SJSA1 (cell line): ENCODE data around the gene PTER. TPM values are rescaled to one million over a fixed set of nuclear protein-coding genes. Genes with fewer than 3 reads are reported as not detected.

Experiments used
- DNase-seq, 2 experiments: peaks; one replicate each; pipeline ENCODE4 v3.0.0-alpha.2; 2015 to 2020; ENCODE audit warnings: low spot score in 2 of 2, low read depth in 1 of 2
- H3K27ac ChIP-seq: fragments of 250-450 bp; sonication (Bioruptor Pico); 2 replicates; pipeline ENCODE4 v1.5.1; 2020; ENCODE audit warnings: mild to moderate bottlenecking, moderate library complexity
- H3K27me3 ChIP-seq: fragments of 250-450 bp; sonication (Bioruptor Pico); replicated peaks from 2 replicates; pipeline ENCODE4 v1.5.1; 2020; ENCODE audit warnings: mild to moderate bottlenecking, moderate library complexity
- H3K36me3 ChIP-seq: fragments of 250-450 bp; sonication (Bioruptor Pico); 2 replicates; pipeline ENCODE4 v1.5.1; 2020; ENCODE audit warnings: mild to moderate bottlenecking
- H3K4me1 ChIP-seq: fragments of 250-450 bp; sonication (Bioruptor Pico); replicated peaks from 2 replicates; pipeline ENCODE4 v1.6.1; 2021; ENCODE audit warnings: mild to moderate bottlenecking
- H3K4me3 ChIP-seq: fragments of 250-450 bp; sonication (Bioruptor Pico); 2 replicates; pipeline ENCODE4 v1.5.1; 2020; ENCODE audit warnings: mild to moderate bottlenecking
- H3K9me3 ChIP-seq: fragments of 250-450 bp; sonication (Bioruptor Pico); replicated peaks from 2 replicates; pipeline ENCODE4 v1.5.1; 2020; ENCODE audit warnings: mild to moderate bottlenecking
- total RNA-seq: library from RNA; depleted of rRNA; stranded (reverse); fragments of >200 nt; shearing (Covaris generic); gene quantifications from 2 replicates; pipeline ENCODE4 v1.2.3, GENCODE V29; 2014

PTER gene
- total RNA-seq, 1 experiment from 2014 or later = 26.0 TPM

DNA sequence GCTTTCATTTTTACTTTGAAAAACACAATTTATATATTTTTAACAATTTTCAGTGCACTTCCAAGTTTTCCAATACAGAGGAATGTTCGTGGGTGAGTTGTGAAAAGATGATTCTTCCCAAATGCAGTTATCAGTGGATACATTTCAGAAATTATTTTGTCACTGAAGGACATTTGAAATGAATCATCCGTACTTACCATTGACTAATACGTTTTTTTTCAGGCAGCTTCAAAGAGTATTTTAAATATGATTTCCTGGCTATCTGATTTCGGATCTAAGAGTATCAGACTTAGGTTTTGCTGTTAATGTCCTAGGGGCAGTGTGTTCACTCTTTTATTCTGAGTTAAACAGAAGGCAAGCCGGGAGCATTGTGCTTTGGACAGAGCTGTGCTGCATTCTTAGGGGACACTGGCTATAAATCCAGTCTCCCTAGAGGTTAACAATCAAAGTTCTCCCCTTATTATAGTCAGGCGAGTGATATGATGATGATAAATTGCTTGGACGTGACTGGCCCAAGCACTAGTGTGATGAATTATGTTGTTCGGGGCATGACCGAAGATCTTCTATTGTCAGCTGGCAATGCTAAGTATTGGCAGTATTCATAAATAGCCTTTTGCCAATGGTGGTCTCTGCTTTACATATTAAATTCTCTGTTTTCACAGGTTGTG is 4.5 kb downstream of the PTER start:
- Histone ChIP-seq H3K27ac (no peak overlapping the region), H3K9me3 (no peaks in the 10 kb centered on the region), H3K27me3 (no peaks in the 10 kb centered on the region), H3K36me3 (peaks cover 11% of the 10 kb centered on the region), H3K4me1 (peaks cover 9% of the 10 kb centered on the region), H3K4me3 (no peak overlapping the region)
- no peak for DNase-seq

- no peaks in the 10 kb centered on the region for H3K9me3 ChIP-seq
- no peak for DNase-seq
- H3K27me3 ChIP-seq = no peaks in the 10 kb centered on the region
- peaks cover 2% of the 10 kb centered on the region; the same call in 1 of the 2 replicates for H3K4me1 ChIP-seq
- H3K27ac ChIP-seq = no peak overlapping the region
- H3K36me3 ChIP-seq = peaks cover 11% of the 10 kb centered on the region
- no peak overlapping the region for H3K4me3 ChIP-seq
These were observed 6.1 kb downstream of the PTER start for GRCh38 chr10:16442914-16443313.

GRCh38 chr10:16445770-16446469 is 9.1 kb downstream of the PTER start:
- Histone ChIP-seq H3K36me3 (peaks cover 11% of the 10 kb centered on the region), H3K4me1 (no peaks in the 10 kb centered on the region), H3K9me3 (no peaks in the 10 kb centered on the region; the same call in 1 of the 2 replicates), H3K4me3 (no peak overlapping the region), H3K27me3 (no peaks in the 10 kb centered on the region), H3K27ac (no peak overlapping the region)
- no peak for DNase-seq

GRCh38 chr10:16449454-16449853 is 12.6 kb downstream of the PTER start:
- no peak overlapping the region for H3K4me3 ChIP-seq
- H3K9me3 ChIP-seq = no peaks in the 10 kb centered on the region; the same call in 1 of the 2 replicates
- no peak overlapping the region for H3K27ac ChIP-seq
- peaks cover 5% of the 10 kb centered on the region for H3K36me3 ChIP-seq
- H3K4me1 ChIP-seq = no peaks in the 10 kb centered on the region
- no peak for DNase-seq
- H3K27me3 ChIP-seq = no peaks in the 10 kb centered on the region

DNA sequence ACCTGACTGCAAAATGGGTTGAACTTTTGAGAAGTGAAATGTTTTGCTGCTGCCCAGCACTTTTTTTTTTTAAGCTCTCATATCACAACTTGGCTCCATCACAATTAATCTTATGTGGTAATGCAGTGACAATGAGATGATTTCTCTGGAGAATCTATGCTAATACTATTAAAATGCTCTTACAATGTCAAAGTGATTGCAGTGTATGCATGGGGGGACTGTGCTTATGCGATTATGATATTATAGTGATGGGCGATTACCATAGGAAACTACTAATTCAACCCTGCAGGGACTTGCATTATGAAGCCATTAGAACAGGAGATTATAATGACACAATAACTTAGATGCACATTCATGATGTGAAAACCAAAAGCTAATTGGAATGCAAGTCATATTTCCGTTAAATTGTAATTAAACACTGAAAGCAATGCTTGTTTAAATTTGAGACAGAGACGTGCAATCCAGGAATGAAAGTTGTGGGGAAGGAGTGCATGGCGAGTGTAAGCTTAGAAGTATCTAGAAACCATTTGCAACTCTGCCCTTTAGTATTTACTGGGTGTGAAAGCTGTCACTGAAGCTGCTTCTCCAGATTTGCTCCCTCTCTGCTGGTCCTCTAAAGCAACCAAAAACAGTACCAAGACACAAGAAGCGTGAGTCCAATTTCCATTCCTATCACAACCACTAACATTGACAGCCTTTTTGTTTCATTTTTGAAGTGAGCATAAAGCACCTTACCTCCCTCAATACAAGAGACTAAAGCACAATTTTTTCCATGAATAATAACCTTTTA is 21.6 kb downstream of the PTER start:
- Histone ChIP-seq H3K4me3 (no peak overlapping the region), H3K36me3 (no peaks in the 10 kb centered on the region), H3K27ac (no peak overlapping the region), H3K9me3 (no peaks in the 10 kb centered on the region), H3K27me3 (no peaks in the 10 kb centered on the region), H3K4me1 (no peaks in the 10 kb centered on the region)
- DNase-seq = no peak

GRCh38 chr10:16459423-16459939 is 22.7 kb downstream of the PTER start:
- no peaks in the 10 kb centered on the region for H3K4me1 ChIP-seq
- no peaks in the 10 kb centered on the region for H3K27me3 ChIP-seq
- H3K4me3 ChIP-seq = no peak overlapping the region
- no peak overlapping the region for H3K27ac ChIP-seq
- no peaks in the 10 kb centered on the region for H3K36me3 ChIP-seq
- H3K9me3 ChIP-seq = no peaks in the 10 kb centered on the region
- DNase-seq = no peak

- H3K4me1 ChIP-seq = no peaks in the 10 kb centered on the region
- H3K9me3 ChIP-seq = no peaks in the 10 kb centered on the region
- H3K36me3 ChIP-seq = no peaks in the 10 kb centered on the region
- no peak overlapping the region for H3K27ac ChIP-seq
- DNase-seq = no peak
- no peaks in the 10 kb centered on the region for H3K27me3 ChIP-seq
- no peak overlapping the region for H3K4me3 ChIP-seq
These were observed 29.2 kb downstream of the PTER start for GRCh38 chr10:16466001-16466400.

- no peaks in the 10 kb centered on the region for H3K27me3 ChIP-seq
These were observed 33.9 kb downstream of the PTER start for GRCh38 chr10:16470747-16471146.

GRCh38 chr10:16472828-16473227 is 36.0 kb downstream of the PTER start:
- H3K27ac ChIP-seq = no peak overlapping the region
- no peaks in the 10 kb centered on the region for H3K27me3 ChIP-seq
- H3K9me3 ChIP-seq = no peaks in the 10 kb centered on the region
- DNase-seq = no peak
- no peaks in the 10 kb centered on the region for H3K36me3 ChIP-seq
- no peaks in the 10 kb centered on the region for H3K4me1 ChIP-seq
- no peak overlapping the region for H3K4me3 ChIP-seq

More at GRCh38 chr10:16470747-16471146, 33.9 kb downstream of the PTER start:
- H3K9me3 ChIP-seq = no peaks in the 10 kb centered on the region
- H3K27ac ChIP-seq = no peak overlapping the region
- no peak for DNase-seq
- no peak overlapping the region for H3K4me3 ChIP-seq
- H3K36me3 ChIP-seq = no peaks in the 10 kb centered on the region
- no peaks in the 10 kb centered on the region for H3K4me1 ChIP-seq

DNA sequence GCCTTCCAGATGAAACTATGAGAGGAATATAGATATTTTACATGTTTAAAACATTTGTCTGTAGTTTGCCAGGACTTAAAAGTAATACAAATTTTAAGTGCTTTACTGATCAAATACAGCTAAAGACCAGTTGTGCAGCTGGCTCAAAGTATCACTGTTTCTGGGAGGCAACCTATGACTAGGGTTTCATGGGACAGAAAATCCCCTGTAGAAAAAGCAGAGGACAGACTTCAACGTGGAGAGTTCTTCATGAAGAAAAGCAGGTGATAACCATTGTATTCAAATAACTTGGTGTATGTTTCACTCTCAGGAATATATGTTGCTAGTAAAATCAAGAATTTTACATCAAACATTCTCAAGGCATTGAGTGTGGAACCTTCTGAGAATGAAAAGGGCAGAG is 40.9 kb downstream of the PTER start:
- no peak overlapping the region for H3K4me3 ChIP-seq
- H3K27ac ChIP-seq = no peak overlapping the region
- H3K9me3 ChIP-seq = no peaks in the 10 kb centered on the region
- DNase-seq = no peak
- no peaks in the 10 kb centered on the region for H3K36me3 ChIP-seq
- no peaks in the 10 kb centered on the region for H3K27me3 ChIP-seq
- no peaks in the 10 kb centered on the region for H3K4me1 ChIP-seq

- H3K4me3 ChIP-seq = no peak overlapping the region
- H3K27me3 ChIP-seq = no peaks in the 10 kb centered on the region
- no peak overlapping the region for H3K27ac ChIP-seq
- H3K9me3 ChIP-seq = no peaks in the 10 kb centered on the region
- no peaks in the 10 kb centered on the region for H3K36me3 ChIP-seq
- H3K4me1 ChIP-seq = no peaks in the 10 kb centered on the region
- no peak for DNase-seq
These were observed 42.0 kb downstream of the PTER start for GRCh38 chr10:16478801-16479200.

- no peaks in the 10 kb centered on the region for H3K4me1 ChIP-seq
- H3K4me3 ChIP-seq = no peak overlapping the region
- no peak for DNase-seq
- no peaks in the 10 kb centered on the region for H3K27me3 ChIP-seq
- no peaks in the 10 kb centered on the region for H3K9me3 ChIP-seq
- H3K27ac ChIP-seq = no peak overlapping the region
- no peaks in the 10 kb centered on the region for H3K36me3 ChIP-seq
These were observed 44.4 kb downstream of the PTER start for GRCh38 chr10:16481052-16481728.

DNA sequence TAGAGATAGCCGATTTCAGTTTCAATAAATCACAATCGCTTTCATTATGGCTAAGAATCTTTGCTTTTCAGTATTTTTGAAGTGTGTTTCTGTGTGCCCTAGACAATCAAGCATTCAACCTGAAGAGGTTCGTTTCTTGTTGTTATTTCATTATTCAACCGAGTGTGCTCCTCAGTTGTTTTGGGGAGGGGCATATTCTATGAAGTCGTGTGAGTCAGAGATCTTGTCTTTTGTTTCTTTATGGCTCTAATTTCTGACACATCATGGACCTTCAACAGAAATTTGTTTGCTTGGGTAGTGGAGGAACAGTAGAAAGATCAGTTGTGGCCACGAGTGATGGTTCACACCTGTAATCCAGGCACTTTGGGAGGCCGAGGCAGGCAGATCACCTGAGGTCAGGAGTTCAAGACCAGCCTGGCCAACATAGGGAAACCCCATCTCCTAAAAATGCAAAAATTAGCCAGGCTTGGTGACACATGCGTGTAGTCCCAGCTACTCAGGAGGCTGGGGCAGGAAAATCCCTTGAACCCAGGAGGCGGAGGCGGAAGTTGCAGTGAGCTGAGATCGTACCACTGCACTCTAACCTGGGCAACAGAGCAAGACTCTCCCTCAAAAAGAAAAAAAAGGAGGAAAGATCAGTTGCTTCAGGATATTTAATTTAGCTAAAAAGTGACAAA is 46.6 kb downstream of the PTER start:
- H3K27me3 ChIP-seq = no peaks in the 10 kb centered on the region
- H3K4me3 ChIP-seq = no peak overlapping the region
- no peak for DNase-seq
- peaks cover 5% of the 10 kb centered on the region; the same call in 1 of the 2 replicates for H3K36me3 ChIP-seq
- H3K27ac ChIP-seq = no peak overlapping the region
- H3K9me3 ChIP-seq = no peaks in the 10 kb centered on the region
- no peaks in the 10 kb centered on the region for H3K4me1 ChIP-seq
